CD4-positive, alpha-beta T cell treated with Interleukin-12 subunit alpha and Interleukin-12 subunit beta, for 1 hour (primary cell): ENCODE measurements around the gene SRGAP3.

ENCODE experiments used
- DNase-seq: peaks from one replicate; pipeline ENCODE4 v3.0.0-alpha.2; 2020

SRGAP3 gene

DNA sequence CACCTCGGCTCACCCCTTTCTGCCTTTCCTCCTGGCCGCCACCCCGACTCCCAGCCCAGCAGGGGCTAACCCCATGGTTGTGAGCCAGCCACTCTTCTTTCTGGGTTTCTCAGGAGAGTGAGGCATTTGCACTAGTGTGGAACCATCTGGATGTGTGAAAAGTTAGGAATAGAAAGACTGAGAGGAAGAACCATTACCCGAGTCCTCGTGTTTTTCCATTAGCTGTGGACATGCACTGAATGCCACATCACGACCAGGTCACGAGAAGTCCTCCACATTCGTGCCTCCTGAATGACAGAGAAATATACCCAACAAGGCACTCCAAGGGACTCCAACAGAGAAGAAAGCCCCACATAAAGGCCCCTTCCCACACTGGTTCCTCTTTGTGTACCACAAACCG is 268.1 kb downstream of the SRGAP3 start:
- no peak for DNase-seq

- no peak for DNase-seq
Measured at GRCh38 chr3:8980756-8981257, 268.6 kb downstream of the SRGAP3 start.

DNA sequence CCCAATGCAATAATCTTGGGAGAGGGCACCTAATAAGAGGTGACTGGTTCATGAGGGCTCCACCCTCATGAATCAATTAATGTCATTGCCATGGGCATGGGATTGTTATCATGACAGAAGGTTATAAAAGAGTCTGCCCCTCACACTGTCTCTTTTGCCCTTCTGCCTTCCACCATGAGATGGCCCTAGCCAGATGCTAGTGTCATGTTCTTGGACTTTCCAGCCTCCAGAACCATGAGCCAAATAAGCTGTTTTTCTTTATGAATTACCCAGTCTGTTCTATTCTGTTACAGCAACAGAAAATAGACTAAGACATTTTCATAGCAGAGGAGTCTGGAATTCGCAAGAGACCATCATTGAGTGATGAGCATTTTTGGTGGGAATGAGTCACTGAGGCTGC is 270.2 kb downstream of the SRGAP3 start:
- no peak for DNase-seq

- DNase-seq = no peak
Measured at GRCh38 chr3:8978551-8978950, 270.9 kb downstream of the SRGAP3 start.

GRCh38 chr3:8976540-8977182 is 272.8 kb downstream of the SRGAP3 start:
- no peak for DNase-seq

GRCh38 chr3:8975081-8976020 is 274.1 kb downstream of the SRGAP3 start:
- no peak for DNase-seq

DNA sequence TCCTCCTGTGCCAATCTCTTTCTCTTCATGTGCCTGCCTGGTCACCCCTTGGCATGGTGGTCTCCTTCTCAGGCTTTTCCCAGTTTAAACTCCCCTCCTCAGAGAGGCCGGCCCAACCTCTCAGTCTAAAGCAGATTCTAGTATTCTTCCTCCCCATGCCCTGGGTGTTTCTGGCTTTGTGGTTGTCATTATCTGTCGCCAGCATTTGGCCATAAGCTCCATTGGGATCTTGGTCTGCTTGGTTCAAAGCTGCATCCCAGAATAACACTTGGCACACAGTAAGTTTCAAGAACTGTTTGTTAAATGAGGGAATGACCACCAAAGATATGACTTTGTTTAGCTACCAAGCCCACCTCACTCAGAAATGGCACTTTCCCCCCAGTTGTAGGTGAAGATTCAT is 275.0 kb downstream of the SRGAP3 start:
- DNase-seq = no peak

- DNase-seq = no peak
Measured at GRCh38 chr3:8972639-8973038, 276.8 kb downstream of the SRGAP3 start.

DNA sequence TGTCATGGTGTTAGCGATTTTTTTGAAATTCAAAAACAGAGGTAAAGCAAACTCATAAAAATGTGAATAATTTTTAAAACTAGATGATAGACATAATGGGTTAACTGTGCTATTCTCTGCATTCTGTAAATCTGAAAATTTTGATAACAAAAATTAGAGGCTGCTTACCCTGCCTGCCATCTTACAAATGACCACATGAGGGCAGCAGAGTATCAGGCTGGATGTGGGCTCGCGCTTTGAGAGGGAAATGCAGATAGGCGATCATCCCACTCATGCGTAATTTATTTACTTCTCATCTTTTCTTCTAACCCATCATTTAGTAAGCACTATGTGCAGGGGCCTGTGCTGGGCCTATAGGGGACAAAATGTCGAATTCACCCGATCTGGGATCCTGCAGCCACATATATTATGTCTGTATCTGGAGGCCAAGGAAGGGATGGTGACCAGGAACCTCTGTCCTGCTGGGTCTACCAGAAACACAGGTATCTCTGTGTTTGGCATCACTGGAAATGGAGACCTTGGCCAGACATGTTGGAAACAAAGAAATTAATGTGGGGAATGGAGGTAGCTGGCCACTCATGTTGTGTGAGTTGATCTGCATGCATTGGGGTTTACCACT is 278.4 kb downstream of the SRGAP3 start:
- DNase-seq = peak; percentile 78

DNA sequence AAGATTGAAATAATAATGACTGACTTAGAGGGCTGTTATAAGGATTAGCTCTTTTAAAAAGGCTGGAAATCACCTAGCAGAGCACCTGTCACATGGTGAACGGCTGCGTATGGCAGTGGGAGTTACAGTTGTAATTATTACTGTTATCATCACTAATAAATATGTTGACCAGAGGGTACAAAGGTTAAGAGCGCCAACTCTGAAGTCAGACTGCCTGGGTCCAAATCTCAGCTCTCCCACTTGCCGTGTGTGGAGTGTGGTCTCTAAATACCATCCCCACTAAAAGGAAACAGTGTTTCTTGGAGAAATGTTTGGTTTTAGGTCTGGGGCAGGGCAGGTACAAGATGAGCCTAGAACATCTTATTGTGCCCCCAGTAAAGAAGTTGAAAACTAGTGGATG is 280.2 kb downstream of the SRGAP3 start:
- no peak for DNase-seq

- no peak for DNase-seq
Measured at GRCh38 chr3:8968375-8968882, 281.0 kb downstream of the SRGAP3 start.

DNA sequence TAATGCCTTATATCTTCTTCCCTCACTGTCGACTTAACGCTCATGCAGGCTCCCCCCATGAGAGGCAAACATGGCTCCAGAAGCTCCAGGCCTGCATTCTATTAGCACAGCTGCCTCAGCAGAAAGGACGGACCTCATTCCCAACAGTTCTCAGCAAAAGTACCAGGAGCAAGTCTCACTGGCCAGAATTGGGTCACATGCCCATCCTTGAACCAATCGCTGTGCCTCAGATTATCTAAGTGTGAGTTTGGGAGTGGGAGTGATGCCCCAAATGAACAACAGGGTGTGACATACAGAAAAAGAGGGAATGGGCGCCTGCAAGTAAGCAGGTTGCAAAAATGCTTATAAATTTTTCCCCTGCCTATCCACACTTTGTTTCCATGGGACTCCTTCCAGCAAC is 281.9 kb downstream of the SRGAP3 start:
- DNase-seq = no peak

GRCh38 chr3:8966820-8967348 is 282.6 kb downstream of the SRGAP3 start:
- DNase-seq = no peak

DNA sequence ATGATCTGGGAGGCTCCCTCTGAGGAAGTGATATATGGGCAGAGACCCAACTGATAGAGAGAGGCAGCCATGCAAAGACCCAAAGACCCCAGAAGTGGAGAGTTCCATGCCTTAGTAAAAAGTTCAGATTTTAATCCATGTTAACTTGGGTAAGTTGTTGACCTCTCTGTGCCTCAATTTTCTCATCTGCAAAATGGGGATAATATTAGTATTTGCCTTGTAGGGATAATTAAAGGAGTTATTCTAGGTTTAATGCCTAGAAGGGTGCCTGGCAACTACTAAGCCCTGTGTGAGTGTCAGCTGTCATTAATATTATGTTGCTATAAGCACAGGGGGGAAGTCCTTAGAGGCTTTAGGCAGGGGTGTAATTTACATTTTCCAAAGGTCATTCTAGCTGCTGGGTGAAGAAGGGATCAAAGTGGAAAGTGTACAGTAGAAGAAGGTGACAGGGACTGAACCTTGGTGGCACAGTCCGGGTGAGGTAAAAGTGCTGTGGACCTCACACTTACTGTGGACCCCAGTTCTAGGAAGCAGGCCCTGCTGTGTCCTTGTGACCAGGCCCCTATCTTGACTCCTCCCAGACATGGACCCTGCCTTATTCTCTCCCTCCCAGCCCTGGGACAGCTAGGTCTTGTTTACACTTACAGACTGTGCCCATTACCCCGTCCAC is 283.2 kb downstream of the SRGAP3 start:
- no peak for DNase-seq

GRCh38 chr3:8964436-8965370 is 284.7 kb downstream of the SRGAP3 start:
- no peak for DNase-seq

- peak; percentile 93 for DNase-seq
Measured at GRCh38 chr3:8963137-8963853, 286.2 kb downstream of the SRGAP3 start, which contains the start of gene RAD18. Gene RAD18, minus strand, starts transcription at chr3:8963472. Its CDS starts 87 bp downstream, at chr3:8963385.

DNA sequence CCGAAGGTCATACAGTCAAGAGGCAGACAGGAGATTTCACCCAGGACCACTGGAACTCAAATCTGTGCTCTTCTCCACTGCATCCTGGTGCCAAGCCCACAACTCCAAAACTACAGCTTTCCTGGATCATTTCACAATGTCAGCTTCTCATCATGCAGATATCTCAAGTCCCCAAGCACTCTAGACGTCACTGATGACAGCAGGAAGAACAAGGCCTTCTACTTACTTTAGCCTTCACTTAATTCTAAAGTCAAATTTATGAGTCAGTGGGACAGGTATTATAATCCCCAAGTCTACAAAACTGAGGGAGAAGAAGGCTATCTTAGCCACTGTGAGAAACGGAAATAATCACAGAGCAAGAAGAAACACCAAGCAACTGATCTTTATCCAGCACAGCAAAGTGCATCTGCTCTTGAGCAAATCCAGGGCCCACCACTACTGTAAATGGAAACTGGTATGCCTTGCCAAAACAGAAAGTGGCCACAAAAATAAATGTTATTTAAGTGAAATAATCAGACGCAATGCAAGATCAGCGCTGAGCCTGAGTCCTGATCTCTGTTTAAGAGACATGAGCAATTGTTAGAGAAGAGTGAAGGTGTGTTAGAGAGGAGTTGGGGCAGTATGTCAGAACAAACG is 287.1 kb downstream of the SRGAP3 start:
- DNase-seq = peak; percentile 4

GRCh38 chr3:8959668-8960067 is 289.8 kb downstream of the SRGAP3 start:
- DNase-seq = no peak

DNA sequence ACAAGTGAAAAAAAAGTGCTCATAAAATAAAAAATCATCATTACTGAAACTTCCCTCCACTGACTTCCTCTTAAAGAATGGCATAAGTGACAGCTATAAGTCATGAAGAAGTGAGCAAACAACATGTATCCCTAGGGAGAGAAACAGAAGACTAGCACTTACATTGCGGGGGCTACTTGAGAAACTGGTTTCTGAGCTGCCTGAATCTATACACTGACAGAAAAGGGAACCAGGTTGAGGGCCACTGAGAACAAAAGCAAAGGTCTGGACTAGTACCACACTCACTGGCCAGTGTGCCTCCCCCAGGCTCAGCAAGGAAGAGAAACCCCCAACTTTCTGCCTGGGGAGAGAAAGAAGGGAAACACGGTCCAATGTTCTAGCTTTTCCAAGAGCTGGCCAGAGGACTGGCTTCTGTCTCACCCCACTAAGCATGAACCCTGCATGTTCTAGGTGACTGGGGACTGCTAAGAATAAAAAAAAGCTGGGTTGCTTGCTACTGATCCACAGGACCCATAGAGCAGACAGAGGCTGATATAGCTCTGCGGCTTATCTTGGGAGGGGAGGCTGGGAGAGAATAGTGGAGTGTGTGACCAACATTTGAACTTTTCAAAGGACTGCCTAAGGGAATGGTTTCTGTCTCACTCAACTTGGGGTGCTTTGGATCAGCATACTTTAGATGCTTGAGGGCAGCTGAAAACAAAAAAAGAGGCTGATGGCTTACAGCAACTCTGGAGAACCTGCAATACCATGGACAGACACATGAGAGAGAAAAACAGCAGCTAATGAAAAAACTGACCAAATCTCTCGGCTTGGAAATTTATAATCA is 294.3 kb downstream of the SRGAP3 start:
- DNase-seq = no peak
